Glutamatergic neuron (in vitro differentiated cells): ENCODE data around the gene KCP. TPM values are rescaled to one million over a fixed set of nuclear protein-coding genes. Genes with fewer than 3 reads are reported as not detected.

Source experiments
- DNase-seq: peaks from one replicate; pipeline ENCODE4 v3.0.0; 2022
- H3K27ac Mint-ChIP-seq: one replicate; pipeline ENCODE4 v1.8.0; 2020; ENCODE audit warnings: mild to moderate bottlenecking, mixed read lengths, inconsistent platforms; ENCODE audit not compliant: unreplicated experiment
- H3K27me3 Mint-ChIP-seq: one replicate; pipeline ENCODE4 v1.8.0; 2020; ENCODE audit warnings: mild to moderate bottlenecking, moderate library complexity, mixed read lengths, inconsistent platforms; ENCODE audit not compliant: unreplicated experiment
- H3K36me3 Mint-ChIP-seq: one replicate; pipeline ENCODE4 v1.8.0; 2020; ENCODE audit warnings: mild to moderate bottlenecking, mixed read lengths, inconsistent platforms; ENCODE audit not compliant: unreplicated experiment
- H3K4me1 Mint-ChIP-seq: one replicate; pipeline ENCODE4 v1.8.0; 2020; ENCODE audit warnings: mild to moderate bottlenecking, low read depth, mixed read lengths, inconsistent platforms; ENCODE audit not compliant: unreplicated experiment
- H3K4me3 Mint-ChIP-seq: one replicate; pipeline ENCODE4 v1.8.0; 2020; ENCODE audit warnings: mild to moderate bottlenecking, mixed read lengths, inconsistent platforms; ENCODE audit not compliant: unreplicated experiment
- H3K9me3 Mint-ChIP-seq: one replicate; pipeline ENCODE4 v1.8.0; 2020; ENCODE audit warnings: mild to moderate bottlenecking, moderate library complexity, mixed read lengths, inconsistent platforms; ENCODE audit not compliant: unreplicated experiment
- CTCF ChIP-seq: fragments of 200-600 bp; sonication (generic); IDR thresholded peaks from one replicate; pipeline ENCODE4 v1.5.0; 2021; ENCODE audit not compliant: partially characterized antibody, unreplicated experiment
- total RNA-seq: library from RNA; stranded (reverse); fragmentation: NEBNext Ultra II Directional; extraction: Animal tissue kit (Norgen Biotek cat#: 25700); gene quantifications from one replicate; pipeline ENCODE4 v1.2.1, GENCODE V29; 2021; ENCODE audit not compliant: unreplicated experiment

KCP gene
- total RNA-seq, 1 donor from 2014 or later: 2.2 TPM

GRCh38 chr7:128934361-128935341 is 24.1 kb upstream of the KCP start:
- H3K9me3 Mint-ChIP-seq: peaks cover 2% of the 10 kb centered on the region
- H3K27ac Mint-ChIP-seq: no peak overlapping the region
- no peak for DNase-seq
- peaks cover 11% of the 10 kb centered on the region for H3K27me3 Mint-ChIP-seq
- no peak for TF ChIP-seq CTCF
- H3K36me3 Mint-ChIP-seq: peaks cover 5% of the 10 kb centered on the region
- H3K4me1 Mint-ChIP-seq: peaks cover 7% of the 10 kb centered on the region
- H3K4me3 Mint-ChIP-seq: no peak overlapping the region

GRCh38 chr7:128933180-128933891 is 22.8 kb upstream of the KCP start:
- peak overlapping the region; percentile 38 for H3K4me3 Mint-ChIP-seq
- no peak for TF ChIP-seq CTCF
- H3K9me3 Mint-ChIP-seq: peaks cover 2% of the 10 kb centered on the region
- H3K36me3 Mint-ChIP-seq: peaks cover 5% of the 10 kb centered on the region
- peaks cover 3% of the 10 kb centered on the region for H3K4me1 Mint-ChIP-seq
- H3K27ac Mint-ChIP-seq: no peak overlapping the region
- DNase-seq: no peak
- H3K27me3 Mint-ChIP-seq: peaks cover 11% of the 10 kb centered on the region

- Mint-ChIP-seq H3K4me1 (peaks cover 3% of the 10 kb centered on the region), H3K27me3 (peaks cover 11% of the 10 kb centered on the region), H3K9me3 (peaks cover 2% of the 10 kb centered on the region), H3K36me3 (peaks cover 5% of the 10 kb centered on the region), H3K4me3 (no peak overlapping the region), H3K27ac (no peak overlapping the region)
- no peak for DNase-seq
- TF ChIP-seq CTCF: no peak
Measured at GRCh38 chr7:128932862-128933179, 22.3 kb upstream of the KCP start.

- Mint-ChIP-seq H3K36me3 (peaks cover 4% of the 10 kb centered on the region), H3K4me3 (no peak overlapping the region), H3K4me1 (peaks cover 3% of the 10 kb centered on the region), H3K27me3 (peaks cover 8% of the 10 kb centered on the region), H3K27ac (no peak overlapping the region), H3K9me3 (peaks cover 2% of the 10 kb centered on the region)
- no peak for TF ChIP-seq CTCF
- DNase-seq: no peak
Measured at GRCh38 chr7:128931965-128932861, 21.7 kb upstream of the KCP start.
